ENCODE results near the gene GTF2F2. TPM values are rescaled to one million over a fixed set of nuclear protein-coding genes. Genes with fewer than 3 reads are reported as not detected.

GTF2F2 gene
- total RNA-seq, 4 donors from 2014 or later, result 11.5 to 16.9 (median 13.3) TPM

DNA sequence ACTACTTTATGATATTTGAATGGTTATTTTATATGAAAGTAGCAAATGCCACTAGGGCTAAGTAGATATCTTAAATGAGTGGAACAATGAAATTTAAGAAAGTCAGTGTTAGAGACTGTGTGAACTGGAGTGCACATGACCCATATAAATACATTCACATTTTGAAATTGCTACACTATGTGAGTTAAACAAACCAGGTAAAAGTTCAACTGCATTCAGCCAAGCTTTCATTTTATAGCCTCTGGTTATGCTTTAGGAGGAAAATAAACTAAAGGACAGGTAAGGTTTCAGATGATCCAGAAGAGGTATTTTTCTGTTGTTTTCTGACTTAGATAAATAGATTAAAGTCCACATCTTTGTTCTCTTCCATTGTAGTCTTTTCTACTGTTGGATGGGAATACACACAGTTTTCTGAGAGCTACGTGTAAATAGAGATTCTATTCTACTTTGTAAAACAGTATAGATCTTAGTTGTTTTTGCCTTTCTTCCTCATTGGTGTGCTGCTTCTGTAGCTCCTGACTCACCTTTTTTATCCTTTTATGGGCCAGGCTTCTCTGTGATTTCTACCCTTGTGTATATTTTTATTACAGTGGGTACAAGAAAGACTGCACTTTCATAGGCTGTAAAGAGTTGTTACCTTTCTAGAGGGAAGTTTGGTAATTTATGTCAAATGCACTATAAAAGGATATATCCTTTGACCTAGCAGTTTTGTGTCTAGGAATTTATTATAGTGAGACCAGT is 135.1 kb downstream of the GTF2F2 start:
- ATAC-seq (no peak), DNase-seq (no peak)
- TF ChIP-seq, protein P1, sequence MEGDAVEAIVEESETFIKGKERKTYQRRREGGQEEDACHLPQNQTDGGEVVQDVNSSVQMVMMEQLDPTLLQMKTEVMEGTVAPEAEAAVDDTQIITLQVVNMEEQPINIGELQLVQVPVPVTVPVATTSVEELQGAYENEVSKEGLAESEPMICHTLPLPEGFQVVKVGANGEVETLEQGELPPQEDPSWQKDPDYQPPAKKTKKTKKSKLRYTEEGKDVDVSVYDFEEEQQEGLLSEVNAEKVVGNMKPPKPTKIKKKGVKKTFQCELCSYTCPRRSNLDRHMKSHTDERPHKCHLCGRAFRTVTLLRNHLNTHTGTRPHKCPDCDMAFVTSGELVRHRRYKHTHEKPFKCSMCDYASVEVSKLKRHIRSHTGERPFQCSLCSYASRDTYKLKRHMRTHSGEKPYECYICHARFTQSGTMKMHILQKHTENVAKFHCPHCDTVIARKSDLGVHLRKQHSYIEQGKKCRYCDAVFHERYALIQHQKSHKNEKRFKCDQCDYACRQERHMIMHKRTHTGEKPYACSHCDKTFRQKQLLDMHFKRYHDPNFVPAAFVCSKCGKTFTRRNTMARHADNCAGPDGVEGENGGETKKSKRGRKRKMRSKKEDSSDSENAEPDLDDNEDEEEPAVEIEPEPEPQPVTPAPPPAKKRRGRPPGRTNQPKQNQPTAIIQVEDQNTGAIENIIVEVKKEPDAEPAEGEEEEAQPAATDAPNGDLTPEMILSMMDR (IDR thresholded peaks at IDR 0.05 in 4 of 5, conservative IDR thresholded peaks at IDR 0.05 in 1 of 5), result no peak
- no peak for TF ChIP-seq POLR2A (IDR thresholded peaks at IDR 0.05)
- intact Hi-C loops (cut with DNase I; ENCODE audit: low total_unique reads), result no loop called here
- H3K4me1 ChIP-seq, result peaks cover 0 to 9% of the 10 kb centered on the region in 2 donors
- H3K27ac ChIP-seq, result no peak overlapping the region
- H3K27me3 ChIP-seq, result no peaks in the 10 kb centered on the region
- in situ Hi-C loops (cut with MboI; ENCODE audit: low sequenced_read_pairs in 4 of 4), result no loop called here
- H3K36me3 ChIP-seq, result peaks cover 0 to 4% of the 10 kb centered on the region in 2 donors
- H3K4me3 ChIP-seq, result no peak overlapping the region
- H3K9me3 ChIP-seq, result no peaks in the 10 kb centered on the region

- Histone ChIP-seq H3K4me1 (peaks cover 0 to 9% of the 10 kb centered on the region in 2 donors), H3K27me3 (no peaks in the 10 kb centered on the region), H3K4me3 (no peak overlapping the region), H3K27ac (no peak overlapping the region), H3K9me3 (no peaks in the 10 kb centered on the region), H3K36me3 (peaks cover 0 to 4% of the 10 kb centered on the region in 2 donors)
- intact Hi-C loops (cut with DNase I; ENCODE audit: low total_unique reads), result no loop called here
- no peak for TF ChIP-seq POLR2A (IDR thresholded peaks at IDR 0.05)
- no peak for DNase-seq
- ATAC-seq, result no peak
- in situ Hi-C loops (cut with MboI; ENCODE audit: low sequenced_read_pairs in 4 of 4), result no loop called here
Observed at GRCh38 chr13:45256254-45256653, 135.9 kb downstream of the GTF2F2 start.

GRCh38 chr13:45257638-45258333 is 137.5 kb downstream of the GTF2F2 start:
- TF ChIP-seq POLR2A (IDR thresholded peaks at IDR 0.05), result no peak
- TF ChIP-seq, protein P1 (IDR thresholded peaks at IDR 0.05 in 4 of 5, conservative IDR thresholded peaks at IDR 0.05 in 1 of 5), result no peak
- peaks cover 0 to 4% of the 10 kb centered on the region in 2 donors for H3K36me3 ChIP-seq
- intact Hi-C loops (cut with DNase I; ENCODE audit: low total_unique reads) (no loop called here), in situ Hi-C loops (cut with MboI; ENCODE audit: low sequenced_read_pairs in 4 of 4) (no loop called here)
- ATAC-seq, result no peak
- no peak overlapping the region for H3K4me3 ChIP-seq
- no peaks in the 10 kb centered on the region for H3K27me3 ChIP-seq
- no peak overlapping the region for H3K27ac ChIP-seq
- peaks cover 0 to 9% of the 10 kb centered on the region in 2 donors for H3K4me1 ChIP-seq
- H3K9me3 ChIP-seq, result no peaks in the 10 kb centered on the region
- no peak for DNase-seq

- Histone ChIP-seq H3K27me3 (no peaks in the 10 kb centered on the region), H3K27ac (no peak overlapping the region), H3K9me3 (no peaks in the 10 kb centered on the region), H3K4me3 (no peak overlapping the region), H3K36me3 (peaks cover 0 to 4% of the 10 kb centered on the region in 2 donors), H3K4me1 (peaks cover 0 to 9% of the 10 kb centered on the region in 2 donors)
- TF ChIP-seq, protein P1 (IDR thresholded peaks at IDR 0.05 in 4 of 5, conservative IDR thresholded peaks at IDR 0.05 in 1 of 5), result no peak
- TF ChIP-seq POLR2A (IDR thresholded peaks at IDR 0.05), result no peak
- ATAC-seq (no peak), DNase-seq (no peak)
- in situ Hi-C loops (cut with MboI; ENCODE audit: low sequenced_read_pairs in 4 of 4) (no loop called here), intact Hi-C loops (cut with DNase I; ENCODE audit: low total_unique reads) (no loop called here)
Observed at GRCh38 chr13:45258334-45258675, 138.0 kb downstream of the GTF2F2 start.

- no peak for DNase-seq
- H3K4me3 ChIP-seq, result no peak overlapping the region
- no peak for TF ChIP-seq POLR2A (IDR thresholded peaks at IDR 0.05)
- TF ChIP-seq, protein P1 (IDR thresholded peaks at IDR 0.05 in 4 of 5, conservative IDR thresholded peaks at IDR 0.05 in 1 of 5), result no peak
- in situ Hi-C loops (cut with MboI; ENCODE audit: low sequenced_read_pairs in 4 of 4) (no loop called here), intact Hi-C loops (cut with DNase I; ENCODE audit: low total_unique reads) (no loop called here)
- ATAC-seq, result no peak
- no peaks in the 10 kb centered on the region for H3K9me3 ChIP-seq
- H3K4me1 ChIP-seq, result no peaks in the 10 kb centered on the region
- H3K36me3 ChIP-seq, result no peaks in the 10 kb centered on the region
- H3K27me3 ChIP-seq, result no peaks in the 10 kb centered on the region
- H3K27ac ChIP-seq, result no peak overlapping the region
Observed at GRCh38 chr13:45267215-45267614, 146.9 kb downstream of the GTF2F2 start.
